GM18861 (cell line): Measurements from ENCODE around the gene PHKG2.

Experiments used
- ATAC-seq: cut with Tn5 transposase; IDR thresholded peaks from one replicate; pipeline ENCODE4 v1.9.1; 2021; ENCODE audit not compliant: unreplicated experiment

PHKG2 gene

GRCh38 chr16:30725418-30725792 lies 22.8 kb upstream of the PHKG2 start:
- no peak for ATAC-seq

DNA sequence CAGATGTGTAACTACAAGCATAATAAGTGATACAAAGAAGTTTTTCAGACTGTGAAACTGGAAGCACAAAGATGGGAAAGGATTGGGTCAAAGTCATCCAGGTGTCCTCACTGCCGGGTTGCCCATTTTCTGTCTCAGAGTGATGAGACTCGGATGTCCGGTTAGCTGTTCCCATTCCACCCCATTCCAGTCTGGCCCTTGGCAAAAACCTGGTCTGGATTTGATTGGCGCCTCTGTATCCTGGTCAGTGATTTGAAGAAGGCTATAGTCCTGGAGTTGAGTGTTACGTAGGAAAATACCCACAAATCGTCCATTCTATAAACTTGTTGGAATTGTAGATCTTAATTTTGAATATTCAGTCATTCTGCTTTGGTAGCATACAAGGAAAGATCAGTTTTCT lies 19.9 kb upstream of the PHKG2 start:
- ATAC-seq, result no peak

- no peak for ATAC-seq
Measured at GRCh38 chr16:30728899-30729672, 19.1 kb upstream of the PHKG2 start.

GRCh38 chr16:30731411-30731810 lies 16.8 kb upstream of the PHKG2 start:
- no peak for ATAC-seq

DNA sequence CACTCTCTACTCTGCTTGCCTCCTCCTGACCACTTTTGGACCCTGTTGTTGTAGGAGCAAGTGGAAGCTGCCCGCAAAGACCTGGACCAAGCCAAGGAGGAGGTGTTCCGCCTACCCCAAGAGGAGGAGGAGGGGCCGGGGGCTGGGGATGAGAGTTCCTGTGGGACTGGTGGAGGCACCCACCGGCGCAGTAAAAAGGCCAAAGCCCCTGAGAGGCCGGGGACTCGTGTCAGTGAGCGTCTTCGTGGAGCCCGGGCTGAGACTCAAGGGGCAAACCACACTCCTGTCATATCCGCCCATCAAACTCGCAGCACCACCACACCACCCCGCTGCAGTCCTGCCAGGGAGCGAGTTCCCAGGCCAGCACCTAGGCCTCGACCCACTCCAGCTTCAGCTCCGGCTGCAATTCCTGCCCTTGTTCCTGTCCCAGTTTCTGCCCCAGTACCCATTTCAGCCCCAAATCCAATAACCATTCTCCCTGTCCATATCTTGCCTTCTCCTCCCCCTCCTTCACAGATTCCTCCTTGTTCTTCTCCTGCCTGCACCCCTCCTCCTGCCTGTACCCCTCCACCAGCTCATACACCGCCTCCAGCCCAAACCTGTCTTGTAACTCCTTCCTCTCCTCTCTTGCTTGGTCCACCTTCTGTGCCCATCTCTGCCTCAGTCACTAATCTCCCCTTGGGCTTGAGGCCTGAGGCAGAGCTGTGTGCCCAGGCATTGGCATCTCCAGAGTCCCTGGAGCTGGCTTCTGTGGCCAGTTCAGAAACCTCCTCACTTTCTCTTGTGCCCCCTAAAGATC lies 11.0 kb upstream of the PHKG2 start:
- ATAC-seq, result no peak

GRCh38 chr16:30737794-30738648 lies 10.2 kb upstream of the PHKG2 start:
- no peak for ATAC-seq

- no peak for ATAC-seq
Measured at GRCh38 chr16:30738984-30739951, 9.0 kb upstream of the PHKG2 start.

DNA sequence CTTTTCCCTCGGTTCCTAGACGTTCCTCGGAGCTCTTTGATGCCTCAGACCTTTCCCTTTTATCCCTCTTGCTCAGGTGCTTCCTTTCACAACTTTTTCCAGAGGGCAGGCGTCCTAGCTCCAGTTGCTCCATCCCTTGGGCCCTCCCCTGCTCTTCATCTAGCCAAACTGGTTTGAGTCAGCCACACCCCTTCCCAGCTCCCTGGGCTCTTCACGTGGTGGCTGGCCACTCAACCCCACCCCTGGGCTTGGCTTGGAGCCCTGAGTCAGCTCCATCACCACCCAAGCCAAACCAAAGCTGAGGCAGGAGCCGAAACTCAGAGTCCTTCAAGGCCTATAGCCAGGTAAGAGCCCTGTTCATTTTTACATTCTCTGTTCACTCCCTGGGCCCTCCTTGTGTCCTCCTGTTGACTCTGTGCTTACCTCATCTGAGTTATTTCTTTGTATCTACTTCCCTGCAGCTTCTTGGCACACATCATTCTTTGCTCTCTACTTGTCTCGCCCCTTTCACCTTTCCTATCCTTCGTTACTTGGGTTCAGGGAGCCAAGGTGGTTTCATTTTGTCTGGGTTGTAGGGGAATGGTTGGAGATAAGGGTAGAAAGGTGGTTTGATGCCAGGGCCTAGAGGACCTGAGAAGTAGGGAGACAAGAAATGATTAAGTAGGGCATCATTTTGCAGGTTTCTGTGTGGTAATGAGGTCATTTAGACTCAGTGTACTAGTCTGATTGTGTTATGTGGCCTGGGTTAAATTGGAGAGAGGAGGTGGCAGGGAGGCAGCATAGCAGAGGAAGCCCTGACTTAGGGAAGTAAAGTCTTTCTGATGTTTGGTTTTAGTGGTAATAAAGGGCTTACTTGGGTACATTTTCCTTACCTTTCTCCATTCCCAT lies 7.6 kb upstream of the PHKG2 start:
- no peak for ATAC-seq

- no peak for ATAC-seq
Measured at GRCh38 chr16:30741461-30741914, 6.7 kb upstream of the PHKG2 start.

- no peak for ATAC-seq
Measured at GRCh38 chr16:30743716-30744115, 4.5 kb upstream of the PHKG2 start.

- ATAC-seq, result no peak
Measured at GRCh38 chr16:30744183-30744582, 4.0 kb upstream of the PHKG2 start.

- ATAC-seq, result no peak
Measured at GRCh38 chr16:30745082-30745481, 3.1 kb upstream of the PHKG2 start.

DNA sequence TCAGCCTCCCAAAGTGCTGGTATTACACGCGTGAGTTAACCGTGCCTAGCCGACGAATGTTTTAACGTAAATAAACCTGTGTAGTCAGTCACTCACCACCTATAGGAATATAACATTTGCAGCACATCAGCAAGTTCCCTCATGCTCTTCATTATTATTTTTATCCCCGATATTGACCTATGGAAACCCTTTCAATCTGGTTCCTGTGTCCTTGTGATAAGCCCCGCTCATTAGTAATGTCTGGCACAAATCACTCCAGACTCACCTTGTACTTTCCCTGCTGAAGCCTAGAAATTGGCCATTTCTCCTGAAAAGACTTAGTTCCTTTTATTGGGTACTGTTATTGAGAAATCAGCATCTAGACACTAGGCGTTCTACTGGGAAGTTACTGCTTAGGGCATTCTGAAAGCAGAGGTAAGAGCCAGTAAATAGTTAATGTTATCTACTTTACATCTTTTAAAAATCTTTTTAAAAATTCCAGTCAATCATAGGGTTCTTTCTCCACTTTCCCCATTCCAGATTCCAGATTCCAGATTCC lies 1.5 kb upstream of the PHKG2 start:
- no peak for ATAC-seq

DNA sequence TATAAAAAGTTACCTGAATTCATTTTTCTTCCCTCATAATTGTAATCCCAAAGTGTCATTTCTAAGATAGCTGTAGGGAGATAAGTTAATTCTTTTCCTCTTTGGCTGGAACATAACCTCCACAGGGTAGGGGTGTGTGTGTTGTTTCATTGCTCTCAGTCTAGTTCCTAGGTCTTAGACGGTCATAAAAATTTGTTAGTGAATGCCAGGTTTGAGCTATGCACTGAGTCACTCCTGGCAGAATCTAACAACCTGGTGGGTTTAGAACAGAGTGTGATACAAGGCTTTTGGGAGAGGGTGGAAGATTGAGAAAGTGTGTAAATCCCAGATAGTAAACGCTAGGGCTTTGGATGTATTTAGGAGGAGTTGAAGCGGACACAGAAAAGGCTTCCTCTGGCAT lies 894 bp upstream of the PHKG2 start:
- ATAC-seq, result no peak

GRCh38 chr16:30748634-30749445 lies 615 bp downstream of the PHKG2 start:
- ATAC-seq, result no peak

DNA sequence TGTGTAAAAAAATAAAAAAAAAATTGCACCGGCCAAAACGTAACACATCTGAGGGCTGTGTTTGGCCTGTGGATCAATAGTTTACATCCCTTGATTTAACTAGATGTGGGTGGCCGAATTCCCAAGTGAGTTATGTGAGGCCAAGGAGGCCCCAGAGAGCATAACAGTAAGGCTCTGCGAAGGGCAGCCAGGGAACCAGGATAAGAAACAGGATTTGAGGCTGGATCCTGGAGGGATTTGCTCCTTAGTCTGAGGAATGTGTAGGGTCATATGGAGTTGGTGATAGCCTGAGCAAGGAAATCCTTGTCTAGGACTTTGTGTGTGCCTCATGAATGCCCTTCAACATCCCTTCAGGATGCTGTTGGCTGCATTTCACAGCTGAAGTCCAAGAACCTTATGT lies 2.0 kb downstream of the PHKG2 start:
- ATAC-seq, result no peak

- ATAC-seq, result no peak
Measured at GRCh38 chr16:30750876-30751465, 2.7 kb downstream of the PHKG2 start.

DNA sequence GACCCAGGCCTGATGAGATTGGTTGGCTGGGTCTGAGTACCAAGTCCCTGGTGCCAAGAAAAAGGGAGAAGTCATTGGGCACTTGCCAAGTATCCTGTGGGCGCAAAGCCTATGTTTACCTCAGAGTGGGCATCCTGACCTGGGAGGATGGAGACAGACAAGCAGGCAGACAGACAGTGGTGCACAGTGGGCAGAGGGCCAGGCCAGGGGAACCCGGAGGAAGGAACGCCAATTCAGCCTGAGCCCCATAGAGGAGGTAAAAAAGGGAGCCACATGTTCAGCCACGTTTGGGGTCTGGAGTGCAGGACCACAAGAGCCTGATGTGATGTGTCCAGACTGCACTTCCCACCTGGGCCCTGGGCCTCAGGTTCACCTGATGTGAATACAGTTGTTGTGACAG lies 5.4 kb downstream of the PHKG2 start:
- no peak for ATAC-seq
